ENCODE data around the gene CFAP251. TPM values are rescaled to one million over a fixed set of nuclear protein-coding genes. Genes with fewer than 3 reads are reported as not detected.

CFAP251 gene
- total RNA-seq, 1 experiment from 2014 or later: 23.5 TPM

GRCh38 chr12:122001466-122002209 lies 83.2 kb downstream of the CFAP251 start:
- H3K27me3 Mint-ChIP-seq (ENCODE audit: insufficient read depth, unreplicated experiment): no peaks in the 10 kb centered on the region

GRCh38 chr12:122003651-122004611 lies 85.5 kb downstream of the CFAP251 start:
- BruUV-seq (replicated peaks): no TSS peak
- no peak for DNase-seq (ENCODE audit: unreplicated experiment)
- POLR2A ChIA-PET: interaction anchor here (1.3 to 3.0 kb wide), 2 partner anchors 8 to 19 kb away, joined by 3 to 41 read pairs; partner anchors contain the start of gene BCL7A
- intact Hi-C loops (cut with micrococcal nuclease): no loop called here
- Mint-ChIP-seq H3K27me3 (ENCODE audit: insufficient read depth, unreplicated experiment) (no peaks in the 10 kb centered on the region), H3K27ac (ENCODE audit: low read depth, unreplicated experiment) (no peak overlapping the region), H3K36me3 (ENCODE audit: insufficient read depth, unreplicated experiment) (peaks cover 6% of the 10 kb centered on the region), H3K4me3 (ENCODE audit: unreplicated experiment) (no peak overlapping the region), H3K4me1 (ENCODE audit: insufficient read depth, unreplicated experiment) (peaks cover 6% of the 10 kb centered on the region), H3K9me3 (ENCODE audit: unreplicated experiment) (no peaks in the 10 kb centered on the region)
- CTCF ChIA-PET: interaction anchor here (0.6 kb wide), 1 partner anchor 51 kb away, joined by 5 read pairs; no protein-coding TSS in a partner anchor
- TF ChIP-seq, protein P1, sequence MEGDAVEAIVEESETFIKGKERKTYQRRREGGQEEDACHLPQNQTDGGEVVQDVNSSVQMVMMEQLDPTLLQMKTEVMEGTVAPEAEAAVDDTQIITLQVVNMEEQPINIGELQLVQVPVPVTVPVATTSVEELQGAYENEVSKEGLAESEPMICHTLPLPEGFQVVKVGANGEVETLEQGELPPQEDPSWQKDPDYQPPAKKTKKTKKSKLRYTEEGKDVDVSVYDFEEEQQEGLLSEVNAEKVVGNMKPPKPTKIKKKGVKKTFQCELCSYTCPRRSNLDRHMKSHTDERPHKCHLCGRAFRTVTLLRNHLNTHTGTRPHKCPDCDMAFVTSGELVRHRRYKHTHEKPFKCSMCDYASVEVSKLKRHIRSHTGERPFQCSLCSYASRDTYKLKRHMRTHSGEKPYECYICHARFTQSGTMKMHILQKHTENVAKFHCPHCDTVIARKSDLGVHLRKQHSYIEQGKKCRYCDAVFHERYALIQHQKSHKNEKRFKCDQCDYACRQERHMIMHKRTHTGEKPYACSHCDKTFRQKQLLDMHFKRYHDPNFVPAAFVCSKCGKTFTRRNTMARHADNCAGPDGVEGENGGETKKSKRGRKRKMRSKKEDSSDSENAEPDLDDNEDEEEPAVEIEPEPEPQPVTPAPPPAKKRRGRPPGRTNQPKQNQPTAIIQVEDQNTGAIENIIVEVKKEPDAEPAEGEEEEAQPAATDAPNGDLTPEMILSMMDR (IDR thresholded peaks at IDR 0.05; ENCODE audit: unreplicated experiment): no peak

More at GRCh38 chr12:122001466-122002209, 83.2 kb downstream of the CFAP251 start:
- intact Hi-C loops (cut with micrococcal nuclease): loop anchor here (2.0 kb wide), 1 partner anchor 33 kb away; no protein-coding TSS in a partner anchor
- TSS peak; percentile 91 for BruUV-seq (replicated peaks)
- peak; percentile 89 for DNase-seq (ENCODE audit: unreplicated experiment)
- no peak overlapping the region for H3K4me3 Mint-ChIP-seq (ENCODE audit: unreplicated experiment)
- peaks cover 6% of the 10 kb centered on the region for H3K36me3 Mint-ChIP-seq (ENCODE audit: insufficient read depth, unreplicated experiment)
- CTCF ChIA-PET: interaction anchor here (0.5 to 1.0 kb wide), 5 partner anchors 9 to 51 kb away, joined by 3 to 4 read pairs (median 3); no protein-coding TSS in a partner anchor
- no peaks in the 10 kb centered on the region for H3K9me3 Mint-ChIP-seq (ENCODE audit: unreplicated experiment)
- TF ChIP-seq, protein P1 (IDR thresholded peaks at IDR 0.05; ENCODE audit: unreplicated experiment): no peak
- peak overlapping the region; percentile 82 for H3K27ac Mint-ChIP-seq (ENCODE audit: low read depth, unreplicated experiment)
- POLR2A ChIA-PET: interaction anchor here (0.6 to 3.0 kb wide), 6 partner anchors 10 to 525 kb away, joined by 3 to 41 read pairs (median 6); partner anchors contain the start of genes BCL7A, KNTC1 and RSRC2
- H3K4me1 Mint-ChIP-seq (ENCODE audit: insufficient read depth, unreplicated experiment): peaks cover 6% of the 10 kb centered on the region

DNA sequence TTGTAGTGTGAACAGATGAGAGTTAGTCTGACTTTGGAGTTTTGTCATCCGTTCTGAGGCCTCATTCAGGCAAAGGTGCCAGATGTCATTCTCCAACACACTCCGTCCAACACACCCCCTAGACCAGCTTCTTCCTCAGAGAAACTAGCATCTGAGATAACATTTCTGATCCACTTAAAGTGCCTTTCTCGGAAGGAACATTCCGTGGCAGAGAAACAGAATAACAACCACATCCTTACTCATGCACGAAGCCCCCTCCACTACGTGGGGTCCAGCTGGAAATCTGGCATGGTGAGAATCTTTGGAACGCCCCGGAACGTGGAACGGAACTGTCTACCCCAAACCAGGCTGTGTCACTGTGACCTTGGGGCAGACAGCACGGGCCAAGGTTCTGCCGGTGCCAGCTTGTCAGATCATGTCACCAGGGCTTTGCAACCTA lies 86.3 kb downstream of the CFAP251 start:
- Mint-ChIP-seq H3K9me3 (ENCODE audit: unreplicated experiment) (no peaks in the 10 kb centered on the region), H3K27me3 (ENCODE audit: insufficient read depth, unreplicated experiment) (no peaks in the 10 kb centered on the region), H3K36me3 (ENCODE audit: insufficient read depth, unreplicated experiment) (peaks cover 5% of the 10 kb centered on the region), H3K4me3 (ENCODE audit: unreplicated experiment) (no peak overlapping the region), H3K4me1 (ENCODE audit: insufficient read depth, unreplicated experiment) (peaks cover 6% of the 10 kb centered on the region), H3K27ac (ENCODE audit: low read depth, unreplicated experiment) (no peak overlapping the region)
- BruUV-seq (replicated peaks): no TSS peak
- ChIA-PET POLR2A (no interaction called here), CTCF (interaction anchor here (0.6 to 0.7 kb wide), 2 partner anchors 52 to 193 kb away, joined by 3 to 5 read pairs; no protein-coding TSS in a partner anchor)
- DNase-seq (ENCODE audit: unreplicated experiment): no peak
- intact Hi-C loops (cut with micrococcal nuclease): no loop called here
- TF ChIP-seq, protein P1 (IDR thresholded peaks at IDR 0.05; ENCODE audit: unreplicated experiment): no peak
